SJSA1 (cell line): ENCODE data around the gene EFNA2. TPM values are rescaled to one million over a fixed set of nuclear protein-coding genes. Genes with fewer than 3 reads are reported as not detected.

ENCODE experiments used
- DNase-seq, 2 experiments: peaks; one replicate each; pipeline ENCODE4 v3.0.0-alpha.2; 2015 to 2020; ENCODE audit warnings: low spot score in 2 of 2, low read depth in 1 of 2
- H3K27ac ChIP-seq: fragments of 250-450 bp; sonication (Bioruptor Pico); 2 replicates; pipeline ENCODE4 v1.5.1; 2020; ENCODE audit warnings: mild to moderate bottlenecking, moderate library complexity
- H3K27me3 ChIP-seq: fragments of 250-450 bp; sonication (Bioruptor Pico); replicated peaks from 2 replicates; pipeline ENCODE4 v1.5.1; 2020; ENCODE audit warnings: mild to moderate bottlenecking, moderate library complexity
- H3K36me3 ChIP-seq: fragments of 250-450 bp; sonication (Bioruptor Pico); 2 replicates; pipeline ENCODE4 v1.5.1; 2020; ENCODE audit warnings: mild to moderate bottlenecking
- H3K4me1 ChIP-seq: fragments of 250-450 bp; sonication (Bioruptor Pico); replicated peaks from 2 replicates; pipeline ENCODE4 v1.6.1; 2021; ENCODE audit warnings: mild to moderate bottlenecking
- H3K4me3 ChIP-seq: fragments of 250-450 bp; sonication (Bioruptor Pico); 2 replicates; pipeline ENCODE4 v1.5.1; 2020; ENCODE audit warnings: mild to moderate bottlenecking
- H3K9me3 ChIP-seq: fragments of 250-450 bp; sonication (Bioruptor Pico); replicated peaks from 2 replicates; pipeline ENCODE4 v1.5.1; 2020; ENCODE audit warnings: mild to moderate bottlenecking
- total RNA-seq: library from RNA; depleted of rRNA; stranded (reverse); fragments of >200 nt; shearing (Covaris generic); gene quantifications from 2 replicates; pipeline ENCODE4 v1.2.3, GENCODE V29; 2014

EFNA2 gene
- total RNA-seq, 1 experiment from 2014 or later, result not detected

DNA sequence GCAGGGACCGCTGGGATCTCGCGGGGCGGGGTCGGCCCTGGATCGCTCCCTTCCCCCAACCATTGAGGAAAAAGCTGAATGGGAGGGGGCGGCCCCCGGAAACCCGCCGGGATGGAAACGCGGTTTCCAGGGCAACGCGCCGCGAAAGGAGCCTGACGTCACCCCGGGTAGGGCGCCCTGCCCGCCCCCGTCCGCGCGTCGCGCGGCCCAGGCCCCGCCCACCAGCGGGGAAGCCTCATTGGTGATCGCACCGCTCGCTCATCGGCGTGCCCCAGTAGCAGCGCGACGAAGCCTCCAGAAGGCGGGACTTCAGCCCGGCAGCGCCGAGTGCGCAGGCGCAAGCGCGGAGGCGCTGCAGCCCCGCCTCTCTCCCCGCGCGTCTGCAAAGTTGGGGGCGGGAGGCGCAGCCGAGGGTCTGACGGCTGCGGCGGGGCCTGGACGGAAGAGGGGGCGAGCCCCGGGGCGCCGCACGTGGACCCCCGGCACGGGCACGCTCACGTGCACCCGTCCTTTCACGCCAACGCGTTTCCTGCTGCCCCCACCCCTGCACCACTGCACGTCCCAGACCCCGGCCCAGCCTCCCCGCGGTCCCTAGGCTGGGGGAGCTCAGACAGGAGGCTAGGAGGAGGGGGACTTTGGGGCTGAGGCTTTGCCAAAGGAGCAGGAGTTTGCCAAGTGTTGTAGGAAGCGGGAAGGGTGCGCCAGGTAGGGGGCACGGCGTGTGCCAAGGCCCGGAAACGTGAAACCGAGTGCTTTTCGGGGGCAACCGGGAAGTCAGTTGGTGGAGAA, 24.7 kb upstream of the EFNA2 start:
- H3K4me1 ChIP-seq, result peaks cover 76% of the 10 kb centered on the region
- H3K9me3 ChIP-seq, result no peaks in the 10 kb centered on the region
- no peaks in the 10 kb centered on the region for H3K27me3 ChIP-seq
- peaks cover 35% of the 10 kb centered on the region for H3K36me3 ChIP-seq
- DNase-seq, result peak; percentile 93 to 97
- peak overlapping the region; percentile 47 for H3K4me3 ChIP-seq
- peak overlapping the region; percentile 80 for H3K27ac ChIP-seq

DNA sequence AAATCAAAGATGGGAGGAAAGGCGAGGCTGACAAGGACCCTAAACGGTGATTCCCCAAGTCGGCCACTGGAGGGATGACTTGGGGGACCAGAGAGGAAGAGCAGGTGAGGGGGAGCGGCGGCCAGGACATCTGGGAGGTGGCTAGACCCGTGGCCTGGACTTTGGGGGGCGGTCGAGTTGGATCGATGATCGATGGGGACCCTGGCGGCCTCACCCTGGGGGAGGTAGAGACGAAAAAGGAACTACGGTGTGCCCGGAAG, 24.2 kb upstream of the EFNA2 start:
- Histone ChIP-seq H3K27me3 (no peaks in the 10 kb centered on the region), H3K9me3 (no peaks in the 10 kb centered on the region), H3K36me3 (peaks cover 30% of the 10 kb centered on the region), H3K27ac (peak overlapping the region; percentile 68), H3K4me1 (peaks cover 80% of the 10 kb centered on the region), H3K4me3 (peak overlapping the region; percentile 47)
- no peak for DNase-seq

DNA sequence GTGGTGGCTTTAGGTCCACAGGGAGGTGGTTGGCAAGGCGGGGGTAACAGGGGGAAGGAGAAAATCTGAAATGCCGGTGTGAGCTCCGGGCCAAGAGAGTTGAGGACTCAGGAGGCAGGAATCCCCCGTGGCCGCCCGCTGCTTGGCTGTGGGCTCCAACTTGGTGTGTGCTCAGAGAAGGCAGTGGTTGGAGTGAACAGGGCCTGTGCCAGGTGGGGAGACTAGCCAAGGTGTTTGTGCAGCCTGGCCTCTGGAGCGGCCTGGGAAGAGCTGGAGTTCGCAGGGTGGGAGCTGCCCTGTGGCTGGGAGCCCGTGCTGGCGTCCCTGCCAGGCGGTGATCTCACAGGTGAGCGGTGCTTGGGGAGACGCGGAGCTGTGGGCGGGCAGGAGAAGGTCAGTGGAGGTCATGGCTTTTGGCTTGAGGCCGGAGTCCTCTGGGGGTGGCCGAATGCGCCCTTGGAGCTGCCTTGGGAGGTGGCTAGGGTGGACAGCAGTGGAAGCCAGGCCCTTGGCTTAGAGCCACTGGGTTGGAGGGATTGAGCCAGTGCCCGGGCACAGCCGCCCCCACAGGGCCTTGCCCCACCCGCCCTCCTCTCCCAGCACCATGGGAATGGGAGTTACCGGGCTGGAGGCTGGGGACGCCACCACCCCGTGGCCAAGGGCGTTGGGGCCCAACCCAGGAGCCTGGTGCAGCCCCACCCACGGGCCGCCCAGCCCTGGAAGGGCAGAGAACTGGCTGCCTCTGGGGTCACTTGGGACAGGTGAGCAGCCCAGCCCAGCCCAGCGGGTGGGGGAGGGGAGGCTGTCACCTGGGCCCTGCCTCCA, 23.7 kb upstream of the EFNA2 start:
- Histone ChIP-seq H3K4me1 (peaks cover 80% of the 10 kb centered on the region), H3K27me3 (no peaks in the 10 kb centered on the region), H3K9me3 (no peaks in the 10 kb centered on the region), H3K4me3 (peak overlapping the region; percentile 47; the same call in 1 of the 2 replicates), H3K27ac (no peak overlapping the region), H3K36me3 (peaks cover 25% of the 10 kb centered on the region)
- DNase-seq, result no peak

DNA sequence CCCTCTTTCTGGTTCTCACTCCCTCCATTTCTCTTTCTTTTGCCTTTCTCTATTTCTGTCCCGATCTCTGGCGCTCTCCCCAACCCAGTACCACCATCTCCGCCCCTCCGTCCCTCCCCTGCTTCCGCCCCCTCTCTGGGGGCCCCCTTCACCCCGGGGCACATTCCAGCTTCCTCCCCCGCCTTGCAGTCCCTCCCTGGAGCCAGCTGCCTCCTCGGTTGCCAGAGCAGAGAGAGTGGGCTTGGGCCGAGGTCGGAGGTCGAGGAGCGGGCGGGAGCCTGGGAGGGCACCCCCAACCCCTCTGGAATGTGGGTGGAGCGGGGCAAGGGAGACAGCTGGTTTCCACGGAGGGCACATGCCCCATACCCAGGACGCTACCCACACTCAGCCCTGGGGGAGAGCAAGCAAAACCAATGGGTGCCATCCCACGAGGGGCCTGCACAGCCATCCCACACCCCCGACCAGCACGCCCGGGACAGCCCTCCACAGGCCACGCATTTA, 23.0 kb upstream of the EFNA2 start:
- Histone ChIP-seq H3K27ac (no peak overlapping the region), H3K4me1 (peaks cover 82% of the 10 kb centered on the region)
- DNase-seq, result no peak

DNA sequence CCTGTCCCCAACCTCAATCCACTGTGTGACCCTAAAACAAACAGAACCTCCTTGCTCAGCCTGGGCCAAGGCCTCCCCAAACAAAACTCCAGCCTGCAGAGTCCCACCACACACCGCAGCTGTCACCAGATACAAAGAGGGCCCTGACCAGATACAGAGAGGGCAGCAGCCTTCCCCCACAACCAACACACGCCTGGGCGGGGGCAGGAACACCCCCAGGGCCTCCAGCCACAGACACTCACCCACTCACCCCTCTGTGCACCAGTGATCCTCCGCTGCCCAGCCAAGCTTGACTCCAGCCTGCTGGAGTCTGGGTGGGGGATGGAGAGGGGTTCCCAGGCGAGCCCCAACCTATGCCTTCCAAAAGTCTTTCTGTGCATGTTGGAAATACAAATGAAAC, 22.5 kb upstream of the EFNA2 start:
- H3K4me3 ChIP-seq, result no peak overlapping the region
- H3K9me3 ChIP-seq, result no peaks in the 10 kb centered on the region
- H3K36me3 ChIP-seq, result peaks cover 13% of the 10 kb centered on the region
- DNase-seq, result no peak
- no peak overlapping the region for H3K27ac ChIP-seq
- peaks cover 80% of the 10 kb centered on the region for H3K4me1 ChIP-seq
- H3K27me3 ChIP-seq, result no peaks in the 10 kb centered on the region

More for the DNA sequence above, 23.0 kb upstream of the EFNA2 start:
- Histone ChIP-seq H3K36me3 (peaks cover 18% of the 10 kb centered on the region), H3K9me3 (no peaks in the 10 kb centered on the region), H3K27me3 (no peaks in the 10 kb centered on the region), H3K4me3 (no peak overlapping the region)

DNA sequence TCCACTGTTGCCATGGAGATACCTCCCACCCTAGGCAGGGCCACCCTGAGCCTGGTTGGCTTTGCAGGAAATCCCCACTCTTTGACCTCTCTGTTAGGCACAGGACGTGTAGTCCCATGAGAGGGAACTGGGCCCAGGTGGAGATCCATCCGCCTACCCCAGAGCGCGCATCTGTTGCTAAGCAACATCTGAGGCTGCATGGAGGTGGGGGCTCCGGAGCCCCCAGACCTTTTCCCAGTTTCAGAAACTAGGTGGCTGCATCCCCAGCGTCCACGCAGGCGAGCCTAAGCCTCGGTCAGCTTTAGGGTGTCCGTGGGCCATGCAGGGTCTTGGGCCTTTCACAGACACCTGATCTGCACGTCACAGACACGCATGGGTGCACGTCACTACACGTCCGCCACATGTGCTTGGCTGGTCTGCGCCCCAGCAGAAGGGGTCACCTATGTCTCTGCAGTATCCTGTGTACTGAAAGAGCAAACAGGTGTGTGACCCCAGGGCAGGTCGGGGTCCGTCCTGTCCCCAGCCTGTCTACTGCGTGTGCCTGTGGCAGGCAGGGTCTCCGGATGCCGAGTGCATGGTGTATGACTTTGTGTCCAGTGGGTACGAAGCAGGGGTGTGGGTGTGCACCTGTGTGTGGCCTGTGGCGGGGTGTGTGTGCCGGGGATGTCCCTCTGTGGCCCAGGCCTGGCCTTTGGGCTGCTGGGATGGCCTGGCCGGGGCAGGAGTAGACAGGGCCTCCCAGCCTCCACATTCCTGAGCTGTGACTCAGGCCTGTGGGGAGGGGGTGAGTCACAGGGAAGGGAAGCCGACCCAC, 20.7 kb upstream of the EFNA2 start:
- peak; percentile 97 for DNase-seq
- peak overlapping the region; percentile 50 for H3K27ac ChIP-seq
- H3K4me1 ChIP-seq, result peaks cover 77% of the 10 kb centered on the region
- H3K27me3 ChIP-seq, result no peaks in the 10 kb centered on the region
- no peak overlapping the region; the same call in 1 of the 2 replicates for H3K4me3 ChIP-seq
- peaks cover 9% of the 10 kb centered on the region for H3K36me3 ChIP-seq
- H3K9me3 ChIP-seq, result no peaks in the 10 kb centered on the region

DNA sequence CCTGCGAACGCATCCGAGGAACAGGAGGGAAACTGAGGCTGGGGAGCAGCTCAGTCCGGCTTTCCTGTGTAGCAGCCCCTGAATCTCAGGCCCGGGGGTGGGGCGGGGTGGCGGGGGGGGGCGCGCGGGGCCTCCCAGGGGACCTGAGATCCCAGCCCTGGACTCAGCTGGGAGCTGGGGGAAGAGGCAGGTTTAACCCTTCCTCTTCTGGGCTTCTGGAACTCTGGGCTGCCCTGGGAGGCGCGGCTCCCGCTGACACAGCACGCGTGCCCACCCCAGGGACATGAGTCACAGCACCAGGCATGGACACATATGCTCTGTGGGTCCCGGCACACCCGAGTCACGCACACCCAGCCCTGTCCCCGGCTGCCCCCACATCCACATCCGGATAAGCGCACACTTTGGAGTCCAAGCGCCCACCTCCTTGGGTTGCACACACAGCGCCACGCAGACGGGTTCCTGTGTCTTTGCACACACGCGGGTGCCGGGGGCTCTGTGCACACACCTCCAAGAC, 20.0 kb upstream of the EFNA2 start:
- Histone ChIP-seq H3K27ac (peak overlapping the region; percentile 74), H3K4me1 (peaks cover 77% of the 10 kb centered on the region), H3K4me3 (peak overlapping the region; percentile 46), H3K36me3 (peaks cover 15% of the 10 kb centered on the region), H3K27me3 (no peaks in the 10 kb centered on the region), H3K9me3 (no peaks in the 10 kb centered on the region)
- DNase-seq, result peak in 1 of 2 experiments; percentile 98

DNA sequence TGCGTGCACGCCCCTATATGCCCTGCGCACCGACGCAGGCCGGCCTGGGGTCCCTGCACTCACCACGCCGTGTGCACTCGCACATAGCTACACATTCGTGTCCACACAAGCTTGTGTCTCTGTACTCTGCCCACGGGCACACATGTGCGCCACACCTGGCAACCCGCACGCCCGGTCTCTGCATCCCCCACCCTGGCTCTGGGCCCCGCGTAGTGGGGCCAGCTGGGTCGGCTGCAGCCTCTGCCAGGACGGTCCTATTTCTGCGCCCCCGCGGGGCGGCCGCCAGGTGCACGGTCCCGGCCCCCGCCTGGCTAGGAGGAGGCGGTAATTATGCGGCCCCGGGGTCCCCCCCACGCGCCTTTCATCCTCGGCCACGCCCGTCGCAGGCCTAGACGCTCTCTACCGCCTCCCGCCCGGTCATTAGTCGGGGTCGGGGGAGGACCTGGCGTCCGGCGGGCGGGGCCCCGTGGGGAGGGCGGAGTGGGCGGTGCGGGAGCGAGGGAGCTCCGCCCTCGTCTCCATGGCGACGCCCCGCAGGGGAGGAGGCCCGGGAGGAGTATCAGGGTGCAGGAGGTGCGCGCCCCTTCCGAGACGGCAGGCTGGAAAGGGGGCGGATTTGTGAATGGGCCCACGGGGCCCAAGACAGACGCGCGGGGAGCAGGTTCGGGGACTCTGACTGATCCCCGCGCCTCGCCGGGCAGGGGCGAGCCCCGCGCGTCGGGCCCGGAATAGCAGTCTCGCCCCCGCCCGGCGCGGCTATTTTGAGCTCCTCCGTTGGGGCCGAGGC, 19.4 kb upstream of the EFNA2 start:
- H3K9me3 ChIP-seq, result no peaks in the 10 kb centered on the region
- H3K27ac ChIP-seq, result peak overlapping the region; percentile 74
- peaks cover 77% of the 10 kb centered on the region for H3K4me1 ChIP-seq
- DNase-seq, result peak; percentile 93 to 98
- no peaks in the 10 kb centered on the region for H3K27me3 ChIP-seq
- H3K36me3 ChIP-seq, result peaks cover 22% of the 10 kb centered on the region
- peak overlapping the region; percentile 46 for H3K4me3 ChIP-seq

DNA sequence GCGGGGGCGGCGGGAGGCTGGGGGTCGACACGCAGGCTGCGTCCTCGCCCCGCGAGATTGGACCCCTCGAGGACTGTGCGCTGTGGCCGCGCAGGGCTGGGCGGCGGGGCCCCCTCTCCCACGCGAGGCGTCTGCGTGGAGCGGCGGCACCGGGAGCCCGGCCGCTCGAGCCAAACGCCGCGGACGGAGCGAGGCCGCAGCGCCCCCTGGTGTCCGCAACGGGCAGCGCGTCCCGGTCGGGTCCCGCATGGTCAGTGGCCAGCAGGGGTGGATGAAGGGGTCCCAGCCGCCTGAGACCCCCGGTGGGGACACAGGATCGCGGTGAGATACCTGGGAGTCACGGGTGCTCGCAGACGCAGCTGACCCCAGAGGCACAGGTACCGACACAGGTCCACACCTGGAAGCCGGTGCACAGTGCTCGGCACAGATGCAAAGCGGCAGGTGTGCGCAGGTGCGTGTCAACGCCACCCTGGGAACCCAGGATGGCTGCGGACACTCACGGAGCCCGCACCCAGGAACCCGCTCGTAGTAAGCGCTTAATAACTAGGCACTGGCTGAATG, 18.7 kb upstream of the EFNA2 start:
- H3K4me1 ChIP-seq, result peaks cover 70% of the 10 kb centered on the region
- DNase-seq, result no peak

DNA sequence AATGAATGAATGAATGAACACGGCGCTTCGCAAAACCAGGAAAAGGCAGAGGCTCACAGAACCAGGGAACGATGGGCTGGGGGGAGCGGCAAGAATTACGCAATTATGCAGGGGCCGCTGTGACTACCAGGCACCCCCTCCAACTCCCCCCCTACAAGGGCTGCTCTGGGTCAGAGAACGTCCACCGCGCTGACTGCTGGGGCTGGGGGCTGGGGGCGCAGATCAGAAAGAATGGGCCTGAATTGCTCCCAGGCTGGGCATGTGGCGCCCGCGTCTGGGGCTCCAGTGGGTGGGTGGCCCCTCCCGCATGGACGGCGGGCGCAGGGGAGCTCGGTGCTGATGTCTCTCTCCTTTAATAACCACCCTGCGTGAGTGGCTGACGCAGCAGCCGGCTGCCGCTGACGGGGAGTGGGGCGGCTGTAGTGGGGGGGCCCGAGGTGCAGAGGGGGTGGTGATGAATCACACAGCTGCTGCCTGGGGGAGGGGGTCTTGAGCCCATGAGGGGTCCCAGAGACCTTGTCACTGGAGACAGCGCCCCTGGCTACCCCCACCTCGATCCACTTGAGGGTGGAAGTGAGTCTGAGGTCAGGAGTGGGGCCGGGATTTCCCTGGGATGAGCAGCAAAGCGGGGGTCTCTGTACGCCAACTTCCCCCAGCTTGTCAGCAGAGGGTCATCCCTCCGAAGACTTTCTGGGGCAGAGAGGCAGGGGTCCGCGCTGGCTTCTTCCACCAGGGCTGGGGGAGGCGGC, 18.0 kb upstream of the EFNA2 start:
- Histone ChIP-seq H3K4me3 (no peak overlapping the region), H3K4me1 (peaks cover 64% of the 10 kb centered on the region), H3K9me3 (no peaks in the 10 kb centered on the region), H3K36me3 (peaks cover 35% of the 10 kb centered on the region), H3K27me3 (no peaks in the 10 kb centered on the region), H3K27ac (no peak overlapping the region)
- DNase-seq, result no peak

More for the DNA sequence above, 18.7 kb upstream of the EFNA2 start:
- Histone ChIP-seq H3K27ac (peak overlapping the region; percentile 74; the same call in 1 of the 2 replicates), H3K9me3 (no peaks in the 10 kb centered on the region), H3K4me3 (peak overlapping the region; percentile 46), H3K27me3 (no peaks in the 10 kb centered on the region), H3K36me3 (peaks cover 28% of the 10 kb centered on the region)

DNA sequence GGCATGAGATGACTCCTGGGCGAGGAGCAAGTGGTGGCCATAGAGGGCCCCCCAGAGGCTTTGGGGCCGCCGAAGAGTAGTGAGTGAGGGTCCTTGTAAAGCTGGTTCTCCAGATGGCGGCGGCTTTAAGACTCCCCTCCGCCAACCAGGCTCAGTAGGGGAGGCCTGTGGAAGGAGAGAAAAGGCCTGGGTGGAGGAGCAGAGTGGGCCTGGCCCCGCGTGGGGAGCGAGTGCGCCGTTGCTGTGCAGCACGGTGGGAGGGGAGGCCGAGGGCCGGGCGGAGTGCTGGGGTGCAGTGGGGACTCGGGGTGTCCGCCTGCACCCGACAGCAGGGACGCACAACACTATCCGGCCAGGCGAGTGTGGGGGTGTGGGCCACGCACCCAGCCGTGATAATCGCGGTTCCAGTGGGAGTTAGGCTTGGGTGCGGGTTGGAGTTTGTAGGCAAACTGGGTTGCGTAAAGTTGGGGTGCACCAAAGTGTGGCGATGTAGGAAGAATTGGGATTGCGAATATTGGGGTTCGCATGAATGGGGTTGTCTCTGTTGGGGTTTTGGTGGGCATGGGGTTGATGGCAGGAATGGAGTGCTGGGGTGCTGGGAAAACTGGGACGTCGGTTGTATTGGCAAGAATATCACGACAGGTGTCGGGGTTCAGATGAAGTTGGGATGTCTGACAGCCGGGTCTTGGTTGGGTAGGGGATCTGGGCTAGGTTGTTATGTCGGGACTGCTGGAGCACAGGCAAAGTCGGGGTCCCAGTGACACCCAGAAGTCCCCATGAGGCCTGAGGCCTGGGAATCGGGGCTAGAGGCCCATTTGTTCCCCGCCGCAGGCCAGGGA, 17.2 kb upstream of the EFNA2 start:
- no peak overlapping the region; the same call in 1 of the 2 replicates for H3K4me3 ChIP-seq

More for the DNA sequence above, 17.2 kb upstream of the EFNA2 start:
- H3K4me1 ChIP-seq, result peaks cover 56% of the 10 kb centered on the region
- no peak overlapping the region for H3K27ac ChIP-seq
- H3K36me3 ChIP-seq, result peaks cover 43% of the 10 kb centered on the region
- no peak for DNase-seq
- H3K27me3 ChIP-seq, result no peaks in the 10 kb centered on the region
- no peaks in the 10 kb centered on the region for H3K9me3 ChIP-seq
